Fibroblast of pulmonary artery (primary cell): ENCODE data around the gene COL15A1.
"Not testable (repeated sequence)": the region's sequence is repeated elsewhere in the genome, so short reads cannot be mapped to it uniquely, and the experiment has no call there.

Source experiments
- DNase-seq: peaks from one replicate; pipeline ENCODE4 v3.0.0-alpha.2; 2010; ENCODE audit warnings: low read depth
- H3K4me3 ChIP-seq: replicated peaks from 2 replicates; pipeline ENCODE4 v1.5.1; 2011; ENCODE audit warnings: low read depth, mild to moderate bottlenecking, control low read depth, low read length, moderate library complexity
- TF ChIP-seq, protein P1 (sequence below): IDR thresholded peaks from 2 replicates; pipeline ENCODE4 v1.5.1; 2011; ENCODE audit warnings: mild to moderate bottlenecking, control low read depth, low read length, inconsistent platforms; ENCODE audit errors: missing control alignments

The COL15A1 gene

DNA sequence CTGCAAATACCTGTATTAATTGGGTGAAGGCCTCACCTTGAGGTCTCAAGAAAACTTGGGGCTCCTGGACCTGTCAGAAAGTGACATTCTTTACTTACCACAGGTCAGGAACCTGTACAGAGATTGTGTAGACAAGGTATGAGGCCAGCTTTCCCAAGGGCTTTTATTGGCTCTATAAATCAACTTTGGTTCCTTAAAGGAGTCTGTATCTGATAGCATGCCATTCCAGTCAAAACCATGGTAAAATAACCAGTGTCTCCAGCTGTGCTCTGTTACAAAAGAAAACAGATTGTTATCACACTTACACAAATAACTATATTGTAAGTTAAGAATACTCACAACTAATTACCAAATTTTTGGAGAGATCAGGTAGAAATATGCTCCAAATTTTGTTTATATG lies 64.5 kb downstream of the COL15A1 start:
- no peak for DNase-seq
- TF ChIP-seq, protein P1, sequence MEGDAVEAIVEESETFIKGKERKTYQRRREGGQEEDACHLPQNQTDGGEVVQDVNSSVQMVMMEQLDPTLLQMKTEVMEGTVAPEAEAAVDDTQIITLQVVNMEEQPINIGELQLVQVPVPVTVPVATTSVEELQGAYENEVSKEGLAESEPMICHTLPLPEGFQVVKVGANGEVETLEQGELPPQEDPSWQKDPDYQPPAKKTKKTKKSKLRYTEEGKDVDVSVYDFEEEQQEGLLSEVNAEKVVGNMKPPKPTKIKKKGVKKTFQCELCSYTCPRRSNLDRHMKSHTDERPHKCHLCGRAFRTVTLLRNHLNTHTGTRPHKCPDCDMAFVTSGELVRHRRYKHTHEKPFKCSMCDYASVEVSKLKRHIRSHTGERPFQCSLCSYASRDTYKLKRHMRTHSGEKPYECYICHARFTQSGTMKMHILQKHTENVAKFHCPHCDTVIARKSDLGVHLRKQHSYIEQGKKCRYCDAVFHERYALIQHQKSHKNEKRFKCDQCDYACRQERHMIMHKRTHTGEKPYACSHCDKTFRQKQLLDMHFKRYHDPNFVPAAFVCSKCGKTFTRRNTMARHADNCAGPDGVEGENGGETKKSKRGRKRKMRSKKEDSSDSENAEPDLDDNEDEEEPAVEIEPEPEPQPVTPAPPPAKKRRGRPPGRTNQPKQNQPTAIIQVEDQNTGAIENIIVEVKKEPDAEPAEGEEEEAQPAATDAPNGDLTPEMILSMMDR: no peak

DNA sequence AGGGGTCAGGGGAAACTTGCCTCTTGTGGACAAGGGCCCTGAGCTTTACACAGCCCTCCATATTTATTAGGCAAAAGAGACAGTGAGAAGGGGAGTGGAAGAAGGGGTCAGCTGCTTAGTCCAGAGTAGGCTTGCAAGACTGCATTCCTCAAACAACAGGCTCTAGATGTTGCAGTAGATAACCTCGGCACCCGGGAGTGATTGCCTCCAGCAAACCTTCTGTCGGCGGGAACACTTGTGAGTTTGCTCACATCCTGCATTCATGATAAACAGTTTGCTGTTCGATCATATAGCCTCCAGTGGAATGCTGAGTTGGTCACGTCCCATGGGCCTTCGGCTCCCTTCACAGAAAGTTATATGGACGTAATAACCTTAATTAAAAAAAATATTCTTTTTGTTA lies 66.7 kb downstream of the COL15A1 start:
- H3K4me3 ChIP-seq, DNase-seq: not testable (repeated sequence)

More for the DNA sequence above, 64.5 kb downstream of the COL15A1 start:
- no peak overlapping the region for H3K4me3 ChIP-seq

DNA sequence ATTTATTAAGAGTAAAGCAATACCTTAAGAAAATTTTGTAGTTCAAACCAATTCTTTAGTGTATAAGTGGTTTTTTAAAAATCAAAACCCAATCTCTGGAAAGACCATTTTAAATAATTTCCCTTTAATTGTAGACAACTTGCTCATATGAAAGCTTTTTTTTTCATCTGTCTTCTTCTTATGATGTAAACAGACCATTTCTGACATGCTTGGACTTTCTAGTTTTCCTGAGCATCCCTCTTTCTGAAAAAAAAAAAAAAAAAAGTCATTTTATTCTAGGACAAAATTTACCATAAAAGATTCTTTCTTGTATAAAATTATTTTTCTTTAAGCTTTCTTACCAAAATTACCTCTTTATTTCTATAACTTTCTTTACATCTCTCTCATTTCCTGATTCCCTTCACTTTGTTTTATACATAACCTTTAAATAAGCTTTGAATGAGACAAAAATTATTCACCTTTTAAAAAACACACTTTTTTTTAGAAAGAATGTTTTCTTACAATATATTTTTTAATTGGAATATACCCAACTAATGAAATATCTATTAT lies 67.5 kb downstream of the COL15A1 start:
- TF ChIP-seq, protein P1: no peak
- no peak for DNase-seq
- no peak overlapping the region for H3K4me3 ChIP-seq

DNA sequence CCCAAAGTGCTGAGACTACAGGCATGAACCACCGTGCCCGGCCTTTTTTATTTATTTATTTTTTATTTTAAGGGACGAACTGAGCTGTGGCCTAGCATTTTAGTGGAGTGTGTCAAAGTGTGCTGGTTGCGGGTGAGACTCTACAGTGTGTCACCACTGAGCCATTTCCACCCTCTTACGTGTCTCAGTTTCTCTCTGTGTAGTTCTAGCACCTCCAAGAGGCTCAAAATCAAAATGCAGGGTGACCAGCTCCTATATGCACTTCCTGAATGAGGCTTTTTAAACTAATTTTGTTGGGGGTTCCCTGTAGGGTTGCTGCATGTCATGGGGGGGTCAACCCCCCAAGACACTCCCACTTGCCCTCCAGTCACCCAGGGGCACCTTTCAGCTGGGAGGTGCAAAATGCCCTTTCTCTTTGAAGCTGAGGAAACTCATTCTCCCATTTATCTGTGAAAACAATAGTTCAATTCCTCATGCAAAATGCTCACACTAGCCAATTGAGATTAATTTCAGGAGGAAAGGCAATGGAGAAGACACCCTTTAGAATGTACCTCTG lies 69.3 kb downstream of the COL15A1 start:
- DNase-seq: no peak
- H3K4me3 ChIP-seq: no peak overlapping the region
- TF ChIP-seq, protein P1: peak; percentile 1

DNA sequence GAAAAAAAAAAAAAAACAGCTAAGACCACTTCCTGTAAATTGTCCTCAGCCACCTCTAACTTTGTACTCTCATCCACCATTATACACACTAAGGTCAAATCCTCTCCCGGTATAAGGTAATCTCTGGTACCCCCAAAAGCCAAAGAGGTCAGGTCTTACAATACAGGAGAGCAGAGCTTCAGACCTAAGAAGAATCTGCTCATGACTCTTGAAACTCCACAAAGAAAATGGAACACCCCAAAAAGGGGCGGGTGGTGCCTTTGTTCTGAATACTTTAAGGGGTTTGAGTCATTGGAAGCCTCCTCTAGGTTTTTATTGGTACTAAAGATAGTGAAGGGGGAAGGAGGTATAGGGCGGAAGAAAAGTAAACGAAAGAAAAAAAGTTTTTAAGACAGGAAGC lies 69.8 kb downstream of the COL15A1 start:
- H3K4me3 ChIP-seq: no peak overlapping the region

DNA sequence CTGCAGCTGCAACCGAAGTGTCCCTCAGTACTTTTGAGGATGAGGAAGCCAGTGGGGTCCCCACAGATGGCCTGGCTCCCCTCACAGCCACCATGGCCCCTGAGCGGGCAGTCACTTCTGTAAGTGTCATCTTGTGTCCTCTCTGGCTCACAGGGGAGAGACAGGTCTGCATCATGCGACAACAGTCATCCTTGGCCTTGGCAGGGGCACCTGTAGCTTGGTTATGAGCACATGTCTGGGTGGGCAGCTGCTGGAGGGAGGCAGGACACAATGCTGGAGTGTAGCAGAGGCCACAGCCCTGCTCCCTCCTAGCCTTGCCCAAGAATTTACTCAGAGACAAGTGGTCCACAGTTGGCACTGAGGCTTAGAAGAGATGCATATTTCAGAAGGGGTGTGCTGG lies 71.7 kb downstream of the COL15A1 start:
- TF ChIP-seq, protein P1: no peak
- H3K4me3 ChIP-seq: no peak overlapping the region
- no peak for DNase-seq

More for the DNA sequence above, 69.8 kb downstream of the COL15A1 start:
- no peak for DNase-seq
- TF ChIP-seq, protein P1: no peak

DNA sequence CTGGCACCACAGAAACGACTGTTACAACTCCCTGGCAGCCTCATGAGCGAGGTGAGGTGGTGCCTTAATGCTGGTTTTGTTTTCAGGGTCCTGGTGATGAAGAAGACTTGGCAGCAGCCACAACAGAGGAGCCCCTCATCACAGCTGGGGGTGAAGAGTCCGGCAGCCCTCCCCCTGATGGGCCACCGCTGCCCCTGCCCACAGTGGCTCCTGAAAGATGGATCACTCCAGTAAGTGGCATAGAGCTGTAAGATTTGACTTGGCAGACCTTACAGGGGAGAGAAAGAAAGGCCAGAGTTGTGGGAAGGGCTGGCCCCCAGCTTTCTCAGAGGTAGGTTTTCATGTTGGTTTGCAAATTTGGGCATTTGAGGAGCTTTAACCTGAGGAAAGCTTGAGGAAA lies 72.2 kb downstream of the COL15A1 start:
- no peak overlapping the region for H3K4me3 ChIP-seq
- TF ChIP-seq, protein P1: no peak
- no peak for DNase-seq
